HG03280 (cell line): ENCODE data around the gene STX4.

Experiments used
- ATAC-seq: cut with Tn5 transposase; IDR thresholded peaks from one replicate; pipeline ENCODE4 v1.9.1; 2021; ENCODE audit warnings: mild to moderate bottlenecking, moderate library complexity; ENCODE audit not compliant: unreplicated experiment

STX4 gene

DNA sequence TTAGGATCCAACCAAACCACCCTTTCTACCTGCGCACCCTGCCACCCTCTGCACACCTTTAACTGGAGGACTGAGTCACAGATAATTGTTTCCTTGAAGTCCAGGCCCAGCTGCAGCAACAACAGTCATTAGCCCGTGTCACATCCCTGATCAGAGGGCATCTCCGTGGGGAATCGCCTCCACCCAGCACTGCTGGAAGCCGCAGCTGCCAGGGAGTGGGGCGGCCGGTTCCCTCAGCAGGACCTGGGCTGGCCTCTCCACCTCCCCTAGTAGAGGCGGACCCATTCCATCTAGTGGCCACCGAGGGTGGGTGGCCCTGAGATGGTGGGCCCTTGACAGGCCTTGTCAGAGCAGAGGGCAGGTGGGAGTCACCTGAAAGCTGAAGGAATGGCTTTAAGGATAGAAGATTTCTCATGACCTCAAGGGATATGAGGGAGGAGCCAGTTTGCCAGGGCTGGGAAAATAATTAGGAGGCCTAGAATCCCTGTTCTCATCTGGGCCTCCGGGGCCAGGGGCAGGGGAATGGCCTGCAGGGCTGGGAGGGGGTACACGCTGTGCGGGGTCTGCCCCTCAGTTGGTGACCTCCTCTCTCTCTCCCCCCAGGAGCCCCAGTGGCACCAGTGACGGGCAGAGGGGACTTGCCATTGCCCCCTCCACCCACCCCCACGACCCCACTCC is 49.1 kb downstream of the STX4 start:
- no peak for ATAC-seq

- ATAC-seq: no peak
These were observed 49.7 kb downstream of the STX4 start for GRCh38 chr16:31083081-31083480.

GRCh38 chr16:31083556-31083955 is 50.2 kb downstream of the STX4 start:
- no peak for ATAC-seq

GRCh38 chr16:31083981-31084380 is 50.6 kb downstream of the STX4 start:
- ATAC-seq: no peak

- no peak for ATAC-seq
These were observed 51.4 kb downstream of the STX4 start for GRCh38 chr16:31084584-31085302.

- ATAC-seq: no peak
These were observed 52.1 kb downstream of the STX4 start for GRCh38 chr16:31085411-31085810.

GRCh38 chr16:31085873-31086628 is 52.7 kb downstream of the STX4 start:
- ATAC-seq: no peak

GRCh38 chr16:31086629-31086906 is 53.2 kb downstream of the STX4 start:
- no peak for ATAC-seq

- no peak for ATAC-seq
These were observed 54.1 kb downstream of the STX4 start for GRCh38 chr16:31087481-31087880.

DNA sequence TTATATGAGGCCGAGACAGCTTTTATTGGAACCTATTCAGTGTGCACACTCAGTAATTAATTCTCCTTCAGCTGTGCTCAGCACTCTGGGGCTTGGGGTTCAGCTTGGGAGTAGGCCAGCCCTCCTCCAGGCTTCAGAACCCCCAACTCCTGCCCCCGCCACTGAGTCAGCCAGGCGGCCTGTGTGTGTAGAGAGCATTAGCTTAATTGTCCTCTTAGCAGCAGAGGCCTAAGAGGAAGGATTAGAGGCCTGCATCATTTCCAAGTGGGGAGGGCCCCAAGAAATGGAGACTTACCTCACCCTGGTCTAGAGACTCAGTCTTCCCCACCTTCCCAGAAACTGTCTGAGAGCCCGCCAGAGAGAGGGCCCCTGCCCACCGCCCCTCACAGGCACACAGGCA is 54.6 kb downstream of the STX4 start:
- ATAC-seq: no peak

- no peak for ATAC-seq
These were observed 55.3 kb downstream of the STX4 start, which contains the start of gene PRSS53 for GRCh38 chr16:31088459-31089183. TSS of gene PRSS53 (minus strand) at chr16:31088943. CDS start at chr16:31088809, 134 bp downstream.

GRCh38 chr16:31089199-31089598 is 55.8 kb downstream of the STX4 start:
- no peak for ATAC-seq
